Epidermal melanocyte (primary cell): Measurements from ENCODE around the gene CDKAL1.

Experiments
- DNase-seq: peaks from one replicate; pipeline ENCODE4 v3.0.0; 2011; ENCODE audit warnings: low spot score; ENCODE audit not compliant: insufficient read length

CDKAL1 gene

DNA sequence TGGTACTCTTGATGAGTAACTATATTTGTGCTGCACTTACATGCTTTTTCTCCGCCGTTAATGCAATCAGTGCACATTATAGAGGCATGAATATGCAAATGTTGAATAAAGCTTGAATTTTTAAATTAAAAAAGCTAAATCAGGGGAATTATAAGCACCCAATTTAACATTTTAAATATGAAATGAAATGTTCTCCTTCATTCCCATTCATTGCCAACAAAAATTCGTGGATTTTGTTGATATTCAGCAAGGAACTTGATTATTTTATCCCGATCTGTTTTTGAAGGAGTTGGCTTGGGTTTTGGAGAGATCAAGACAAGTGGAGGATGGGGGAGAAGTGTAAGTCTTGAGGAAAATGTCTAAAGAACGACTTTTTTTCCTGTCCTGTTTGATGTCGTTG lies 740.6 kb downstream of the CDKAL1 start:
- no peak for DNase-seq

DNA sequence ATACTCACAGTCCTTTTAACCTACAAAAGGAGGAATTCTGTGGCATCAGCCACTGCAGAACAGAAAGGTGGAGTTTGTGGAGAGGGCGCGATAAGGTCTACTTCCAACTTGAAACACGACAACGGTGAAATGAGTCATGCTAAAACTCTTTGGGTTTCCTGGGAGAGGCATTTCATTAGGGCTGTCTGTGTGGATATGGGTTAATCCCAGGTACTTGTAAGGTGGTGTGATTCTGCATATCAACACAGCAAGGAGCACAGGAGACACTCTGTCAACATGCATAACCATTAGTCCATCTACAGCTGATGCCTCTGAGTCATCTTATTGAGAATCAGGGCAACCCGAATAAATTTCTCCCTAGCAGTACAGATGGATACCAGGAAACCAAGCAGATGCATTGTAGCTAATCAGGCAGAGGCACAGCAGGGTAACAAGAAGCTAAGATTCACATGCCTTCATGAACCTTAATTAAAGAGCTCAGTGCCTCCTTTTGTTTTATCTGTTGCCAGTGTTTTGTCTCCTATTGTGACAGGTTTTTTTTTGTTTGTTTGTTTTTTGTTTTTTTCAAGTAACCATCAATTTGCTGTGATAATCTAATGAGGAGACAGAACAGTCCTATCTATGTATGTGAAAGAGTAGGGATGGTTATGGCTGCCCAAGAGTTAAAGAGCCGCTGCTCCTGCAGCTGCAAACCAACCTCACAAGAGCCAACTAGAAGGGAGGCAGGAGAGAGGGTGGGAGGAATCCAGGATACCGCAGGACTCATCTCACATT lies 743.5 kb downstream of the CDKAL1 start:
- no peak for DNase-seq

DNA sequence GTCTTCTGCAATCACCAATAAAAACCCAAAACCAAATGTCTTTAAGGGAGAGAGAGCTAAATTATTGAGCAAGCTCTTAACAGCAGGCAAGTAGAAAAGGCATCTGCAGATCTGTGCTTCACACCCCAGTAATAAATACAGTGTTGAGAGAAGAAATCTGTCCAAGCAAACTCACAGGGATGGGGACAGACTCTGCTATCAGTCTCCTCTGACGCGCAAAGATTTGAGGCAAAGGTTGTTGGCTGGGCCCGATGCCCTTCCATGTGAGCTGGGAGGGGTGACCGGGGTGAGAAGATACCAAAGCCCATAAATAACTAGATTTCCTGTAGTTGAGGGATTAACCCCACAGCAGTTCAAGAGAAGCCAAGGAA lies 744.1 kb downstream of the CDKAL1 start:
- DNase-seq, result no peak

DNA sequence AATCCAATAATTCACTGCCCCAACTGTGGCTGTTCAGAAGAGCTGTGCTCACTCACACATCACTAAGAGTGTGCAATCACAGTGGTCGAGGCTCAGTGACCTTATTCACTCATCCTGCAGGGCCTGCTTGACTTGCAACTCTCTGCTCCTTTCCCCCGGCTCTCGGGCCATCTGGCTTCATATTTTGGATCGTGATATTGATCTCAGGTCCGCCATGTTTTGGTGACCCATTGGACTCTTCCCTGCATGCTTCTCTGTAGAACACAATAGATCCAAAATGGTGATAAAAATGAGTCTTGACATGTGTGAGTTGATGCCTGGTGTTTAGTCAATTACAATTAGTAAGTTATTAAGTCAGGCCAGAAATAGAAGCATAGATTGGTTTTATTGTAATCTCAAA lies 745.4 kb downstream of the CDKAL1 start:
- DNase-seq, result no peak

DNA sequence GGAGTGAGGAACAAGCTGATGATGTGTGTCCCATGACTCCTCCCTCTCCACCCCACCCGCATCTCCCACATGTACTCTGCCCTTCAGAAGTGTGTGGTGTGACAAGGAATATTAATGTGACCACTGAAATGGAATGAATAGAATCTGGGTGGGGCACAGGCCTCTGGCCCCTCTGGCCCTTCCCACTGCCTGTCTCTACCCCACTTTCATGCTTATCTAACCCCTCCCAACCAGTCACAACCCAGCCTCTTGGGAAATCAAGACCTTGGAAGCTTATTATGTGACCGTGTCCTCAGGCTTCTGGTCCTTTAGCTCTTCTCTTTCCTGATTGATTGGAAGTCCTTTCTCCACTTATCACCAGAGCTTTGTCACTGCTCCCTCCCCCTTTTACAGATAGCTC lies 747.1 kb downstream of the CDKAL1 start:
- no peak for DNase-seq
